Calu3 (cell line): ENCODE results near the gene FOXL1. TPM values are rescaled to one million over a fixed set of nuclear protein-coding genes. Genes with fewer than 3 reads are reported as not detected.
A peak's percentile ranks its signal among the peaks of the same experiment; 100 is the strongest.

ENCODE experiments used
- Bru-seq: library from RNA; stranded (reverse); fragments of 400-500 nt; gene quantifications from one replicate; lab custom pipeline; 2021; lab: Mats Ljungman, UMichigan
- BruChase-seq, 2 experiments: library from RNA; stranded (reverse); fragments of 400-500 nt; gene quantifications; one replicate each; lab custom pipeline; 2021; lab: Mats Ljungman, UMichigan
- BruUV-seq: library from RNA; stranded (reverse); fragments of 400-500 nt; replicated peaks from 2 replicates; lab custom pipeline; 2021; lab: Mats Ljungman, UMichigan
- CTCF ChIA-PET: fragments of 300-600 bp; sonication (Branson Sonifier 250); formaldehyde crosslinking; loops from one replicate; lab custom pipeline; 2022; ENCODE audit warnings: antibody characterized with exemption; lab: Charles Lee
- DNase-seq: peaks from one replicate; pipeline ENCODE4 v3.0.0; 2022
- H3K27ac Mint-ChIP-seq: one replicate; pipeline ENCODE4 v1.8.0; 2022; ENCODE audit warnings: mixed read lengths; ENCODE audit not compliant: unreplicated experiment
- H3K27me3 Mint-ChIP-seq: one replicate; pipeline ENCODE4 v1.8.0; 2022; ENCODE audit warnings: mixed read lengths; ENCODE audit not compliant: unreplicated experiment
- H3K36me3 Mint-ChIP-seq: one replicate; pipeline ENCODE4 v1.8.0; 2022; ENCODE audit warnings: mild to moderate bottlenecking, moderate library complexity, mixed read lengths; ENCODE audit not compliant: insufficient read depth, unreplicated experiment
- H3K4me1 Mint-ChIP-seq: one replicate; pipeline ENCODE4 v1.8.0; 2022; ENCODE audit warnings: mild to moderate bottlenecking, low read depth, mixed read lengths; ENCODE audit not compliant: unreplicated experiment
- H3K4me3 Mint-ChIP-seq: one replicate; pipeline ENCODE4 v1.8.0; 2022; ENCODE audit warnings: mild to moderate bottlenecking, low read depth, moderate library complexity, mixed read lengths; ENCODE audit not compliant: unreplicated experiment
- H3K9me3 Mint-ChIP-seq: one replicate; pipeline ENCODE4 v1.8.0; 2022; ENCODE audit warnings: low read depth, mixed read lengths; ENCODE audit not compliant: unreplicated experiment
- CTCF ChIP-seq: fragments of 200-600 bp; IDR thresholded peaks from one replicate; pipeline ENCODE4 v1.8.0; 2022; ENCODE audit warnings: antibody characterized with exemption; ENCODE audit not compliant: unreplicated experiment
- intact Hi-C: fragments of 100-400 bp; cut with micrococcal nuclease; formaldehyde crosslinking; loops from one replicate; pipeline ENCODE4 v1.10.0; 2022; ENCODE audit not compliant: unreplicated experiment
- long read RNA-seq: library from polyadenylated mRNA; stranded (forward); transcript quantifications from one replicate; pipeline ENCODE4 v2.0.0, GENCODE V29; 2022
- total RNA-seq: library from RNA; stranded (reverse); gene quantifications from 2 replicates; pipeline ENCODE4 v1.2.3, GENCODE V29; 2022

Gene FOXL1
- total RNA-seq (13.3 and 14.5 TPM in 2 replicates), Bru-seq, nascent RNA (percentile 84 among the genes with signal in this experiment), BruChase-seq, experiment 1, labeled RNA remaining after a 6-hour chase (percentile 83 among the genes with signal in this experiment), BruChase-seq, experiment 2, labeled RNA remaining after a 2-hour chase (percentile 91 among the genes with signal in this experiment)
- long read RNA-seq, transcript FOXL1-201 (1 exons, 3,655 nt): major isoform, 13 of 18 reads
- long read RNA-seq, partial matches to known transcripts: 0 of 18 reads
- long read RNA-seq, other reads (novel, unspliced or antisense): 4 of 18 reads

GRCh38 chr16:86578061-86578599 is at the start of gene FOXL1:
Gene FOXL1 (plus strand): TSS chr16:86578549. CDS start chr16:86578724, 175 bp downstream.
- CTCF ChIA-PET: interaction anchor here (1.2 to 3.1 kb wide), 3 partner anchors 12 to 296 kb away, joined by 3 to 11 read pairs (median 3); no protein-coding TSS in a partner anchor
- Mint-ChIP-seq H3K9me3 (no peaks in the 10 kb centered on the region), H3K36me3 (peaks cover 66% of the 10 kb centered on the region), H3K27me3 (no peaks in the 10 kb centered on the region), H3K27ac (peak within 1 kb of the TSS; percentile 88), H3K4me1 (peaks cover 63% of the 10 kb centered on the region), H3K4me3 (peak within 1 kb of the TSS; percentile 76)
- BruUV-seq: no TSS peak
- intact Hi-C loops: loop anchor here (5.0 kb wide), 1 partner anchor 299 kb away; no protein-coding TSS in a partner anchor
- no peak for DNase-seq
- no peak for TF ChIP-seq CTCF

- no TSS peak for BruUV-seq
- intact Hi-C loops: no loop called here
- Mint-ChIP-seq H3K4me3 (no peak overlapping the region), H3K27me3 (peaks cover 31% of the 10 kb centered on the region), H3K36me3 (peaks cover 22% of the 10 kb centered on the region), H3K9me3 (peaks cover 5% of the 10 kb centered on the region), H3K27ac (no peak overlapping the region), H3K4me1 (no peaks in the 10 kb centered on the region)
- no peak for DNase-seq
- no peak for TF ChIP-seq CTCF
- CTCF ChIA-PET: no interaction called here
Observed at GRCh38 chr16:86529160-86529559, 49.2 kb upstream of the FOXL1 start.

GRCh38 chr16:86530251-86531190 is 47.8 kb upstream of the FOXL1 start:
- Mint-ChIP-seq H3K9me3 (peaks cover 5% of the 10 kb centered on the region), H3K4me1 (no peaks in the 10 kb centered on the region), H3K27me3 (peaks cover 18% of the 10 kb centered on the region), H3K36me3 (peaks cover 22% of the 10 kb centered on the region), H3K27ac (no peak overlapping the region), H3K4me3 (no peak overlapping the region)
- no peak for TF ChIP-seq CTCF
- intact Hi-C loops: no loop called here
- CTCF ChIA-PET: interaction anchor here (0.6 to 1.0 kb wide), 2 partner anchors 12 to 754 kb away, joined by 3 read pairs; no protein-coding TSS in a partner anchor
- no TSS peak for BruUV-seq
- no peak for DNase-seq

- DNase-seq: no peak
- Mint-ChIP-seq H3K9me3 (peaks cover 5% of the 10 kb centered on the region), H3K27me3 (peaks cover 12% of the 10 kb centered on the region), H3K4me1 (no peaks in the 10 kb centered on the region), H3K36me3 (peaks cover 22% of the 10 kb centered on the region), H3K4me3 (no peak overlapping the region), H3K27ac (no peak overlapping the region)
- intact Hi-C loops: no loop called here
- no peak for TF ChIP-seq CTCF
- BruUV-seq: no TSS peak
- CTCF ChIA-PET: interaction anchor here (0.6 to 1.0 kb wide), 2 partner anchors 13 to 755 kb away, joined by 3 read pairs; no protein-coding TSS in a partner anchor
Observed at GRCh38 chr16:86531191-86531545, 47.2 kb upstream of the FOXL1 start.
